GM12878 (cell line): ENCODE results near the gene ME2. TPM values are rescaled to one million over a fixed set of nuclear protein-coding genes. Genes with fewer than 3 reads are reported as not detected.

Experiments used
- BHLHE40 ChIP-seq, 2 experiments: fragments of 450-650 bp in 1 of 2; IDR thresholded peaks; 2 replicates each; pipeline ENCODE4 v1.6.1; 2011 to 2017; ENCODE audit warnings: low read depth in 2 of 2, borderline replicate concordance in 1 of 2, improper control_type of control experiment in 1 of 2, low read length in 1 of 2, mild to moderate bottlenecking in 1 of 2
- DPF2 ChIP-seq: fragments of 450-650 bp; IDR thresholded peaks from 2 replicates; pipeline ENCODE4 v1.6.1; 2017; ENCODE audit warnings: mild to moderate bottlenecking
- E4F1 ChIP-seq: fragments of 450-650 bp; IDR thresholded peaks from 2 replicates; pipeline ENCODE4 v1.6.1; 2018; ENCODE audit warnings: borderline replicate concordance, mild to moderate bottlenecking; ENCODE audit not compliant: partially characterized antibody
- IRF3 ChIP-seq: fragments of 450-650 bp; IDR thresholded peaks from 2 replicates; pipeline ENCODE4 v1.6.1; 2014; ENCODE audit warnings: mild to moderate bottlenecking
- IRF5 ChIP-seq: fragments of 450-650 bp; IDR thresholded peaks from 2 replicates; pipeline ENCODE4 v1.6.1; 2017; ENCODE audit warnings: borderline replicate concordance
- MTA3 ChIP-seq: IDR thresholded peaks from 2 replicates; pipeline ENCODE4 v1.6.1; 2012; ENCODE audit warnings: low read length, inconsistent platforms, borderline replicate concordance
- NFXL1 ChIP-seq: fragments of 450-650 bp; IDR thresholded peaks from 2 replicates; pipeline ENCODE4 v1.6.1; 2017; ENCODE audit warnings: antibody characterized with exemption, mild to moderate bottlenecking, borderline replicate concordance
- NRF1 ChIP-seq: conservative IDR thresholded peaks from 2 replicates; pipeline ENCODE4 v1.6.1; 2011; ENCODE audit warnings: mild to moderate bottlenecking, low read depth, low read length, improper control_type of control experiment
- POLR2AphosphoS2 ChIP-seq: IDR thresholded peaks from 2 replicates; pipeline ENCODE4 v1.6.1; 2011; ENCODE audit warnings: low read depth, mild to moderate bottlenecking, low read length, improper control_type of control experiment, moderate library complexity
- RB1 ChIP-seq: fragments of 450-650 bp; formaldehyde crosslinking; IDR thresholded peaks from 2 replicates; pipeline ENCODE4 v1.6.1; 2017; ENCODE audit warnings: mild to moderate bottlenecking, borderline replicate concordance
- RFX5 ChIP-seq: IDR thresholded peaks from 2 replicates; pipeline ENCODE4 v1.6.1; 2011; ENCODE audit warnings: low read depth, low read length, improper control_type of control experiment
- SMAD5 ChIP-seq: IDR thresholded peaks from 2 replicates; pipeline ENCODE4 v1.6.1; 2016; ENCODE audit warnings: antibody characterized with exemption, low read depth
- TBL1XR1 ChIP-seq: IDR thresholded peaks from 2 replicates; pipeline ENCODE4 v1.6.1; 2012; ENCODE audit warnings: low read depth, low read length, improper control_type of control experiment
- ZBTB4 ChIP-seq: fragments of 450-650 bp; formaldehyde crosslinking; IDR thresholded peaks from 2 replicates; pipeline ENCODE4 v1.4.0; 2022; ENCODE audit warnings: mild to moderate bottlenecking, moderate library complexity
- ZNF592 ChIP-seq: fragments of 450-650 bp; IDR thresholded peaks from 2 replicates; pipeline ENCODE4 v1.6.1; 2017; ENCODE audit warnings: mild to moderate bottlenecking, moderate library complexity
- polyA plus RNA-seq, 11 experiments: library from polyadenylated mRNA; depleted of rRNA in 4 of 11; unstranded in 6 of 11; stranded (reverse) in 5 of 11; fragments of >200 nt; fragmentation: Nextera tagmentation in 4 of 11; fragmentation: Illumina TruSeq in 1 of 11; extraction: Ambion mirVana in 4 of 11; extraction: Trizol in 1 of 11; gene quantifications; 1 replicate in 1 of 11; 2 replicates in 10 of 11; pipeline versions ENCODE4 v1.2.1 to v1.2.3, GENCODE V29; 2011 to 2016; ENCODE audit warnings: inconsistent platforms in 2 of 11, missing spikeins in 2 of 11, low read depth in 1 of 11
- total RNA-seq, 4 experiments: library from RNA; depleted of rRNA in 3 of 4; stranded (reverse); fragments of >200 nt in 3 of 4; fragmentation: Illumina TruSeq in 1 of 4; extraction: Trizol in 1 of 4; gene quantifications; 2 replicates each; pipeline versions ENCODE4 v1.2.1 to v1.2.3, GENCODE V29; 2013 to 2021

The ME2 gene
- total and polyA plus RNA-seq, 10 of the 15 experiments (the other 5 are each of a cell fraction or from before 2014, with no cell fraction given) = 41.3 to 155 (median 133) TPM

- TF ChIP-seq ZNF592 (no peak), NRF1 (no peak), RB1 (no peak), NFXL1 (no peak), RFX5 (no peak), IRF5 (no peak), TBL1XR1 (no peak), SMAD5 (no peak), MTA3 (no peak), ZBTB4 (CRISPR knock-in tag) (no peak), POLR2AphosphoS2 (no peak), DPF2 (no peak), IRF3 (no peak), E4F1 (no peak), BHLHE40 (IDR thresholded peaks at IDR 0.05; ENCODE audit: borderline replicate concordance in 1 of 2, low read depth in 2 of 2, low read length in 1 of 2) (peak; percentile 87 to 89)
These were observed 592 bp downstream of the ME2 start (continued) for GRCh38 chr18:50879302-50880118.
